Lung microvascular endothelial cell (primary cell): ENCODE data around the gene HSPG2. TPM values are rescaled to one million over a fixed set of nuclear protein-coding genes. Genes with fewer than 3 reads are reported as not detected.
A peak's percentile ranks its signal among the peaks of the same experiment; 100 is the strongest.
"Not testable (repeated sequence)": the region's sequence is repeated elsewhere in the genome, so short reads cannot be mapped to it uniquely, and the experiment has no call there.

Source experiments
- DNase-seq, 2 donors: peaks; one replicate each; pipeline versions ENCODE4 v3.0.0 to v3.0.0-alpha.2; 2010; ENCODE audit warnings: low read depth in 2 of 2
- total RNA-seq: library from RNA; depleted of rRNA; stranded (reverse); fragments of >200 nt; gene quantifications from 2 replicates; pipeline ENCODE4 v1.2.1, GENCODE V29; 2014

The HSPG2 gene
- total RNA-seq, 1 donor from 2014 or later = 250 TPM

- DNase-seq = peak; percentile 76 to 87
Observed at GRCh38 chr1:21933397-21934248, 3.5 kb downstream of the HSPG2 start.

- peak in 1 of 2 donors; percentile 66 for DNase-seq
Observed at GRCh38 chr1:21932127-21932526, 5.0 kb downstream of the HSPG2 start.

GRCh38 chr1:21931171-21932093 lies 5.7 kb downstream of the HSPG2 start:
- peak in 1 of 2 donors; percentile 72 for DNase-seq

GRCh38 chr1:21930629-21931170 lies 6.4 kb downstream of the HSPG2 start:
- DNase-seq = no peak

GRCh38 chr1:21930080-21930571 lies 7.0 kb downstream of the HSPG2 start:
- no peak for DNase-seq

GRCh38 chr1:21927533-21928237 lies 9.4 kb downstream of the HSPG2 start:
- peak in 1 of 2 donors; percentile 68 for DNase-seq

- DNase-seq = no peak
Observed at GRCh38 chr1:21926814-21927532, 10.1 kb downstream of the HSPG2 start.

GRCh38 chr1:21926065-21926464 lies 11.0 kb downstream of the HSPG2 start:
- no peak for DNase-seq

GRCh38 chr1:21925334-21925940 lies 11.7 kb downstream of the HSPG2 start:
- DNase-seq = peak in 1 of 2 donors; percentile 16

- peak; percentile 90 to 92 for DNase-seq
Observed at GRCh38 chr1:21924503-21925005, 12.6 kb downstream of the HSPG2 start.

- DNase-seq = no peak
Observed at GRCh38 chr1:21922090-21923013, 14.8 kb downstream of the HSPG2 start.

GRCh38 chr1:21921100-21921875 lies 15.8 kb downstream of the HSPG2 start:
- peak in 1 of 2 donors; percentile 6 for DNase-seq

GRCh38 chr1:21919520-21919919 lies 17.6 kb downstream of the HSPG2 start:
- peak in 1 of 2 donors; percentile 90 for DNase-seq

GRCh38 chr1:21917239-21917631 lies 19.9 kb downstream of the HSPG2 start:
- not testable (repeated sequence) for DNase-seq

GRCh38 chr1:21916447-21917238 lies 20.5 kb downstream of the HSPG2 start:
- DNase-seq = peak; percentile 55 to 58

GRCh38 chr1:21914880-21915640 lies 22.1 kb downstream of the HSPG2 start:
- no peak for DNase-seq
